ENCODE measurements around the gene GATB. TPM values are rescaled to one million over a fixed set of nuclear protein-coding genes. Genes with fewer than 3 reads are reported as not detected.
A peak's percentile ranks its signal among the peaks of the same experiment; 100 is the strongest.

The GATB gene
- total RNA-seq, 1 donor from 2014 or later: 24.5 TPM

GRCh38 chr4:151771664-151772063 lies 10.9 kb upstream of the GATB start:
- no peaks in the 10 kb centered on the region for H3K27me3 Mint-ChIP-seq (ENCODE audit: unreplicated experiment)
- TF ChIP-seq CTCF (IDR thresholded peaks at IDR 0.05; ENCODE audit: partially characterized antibody, unreplicated experiment): no peak
- H3K27ac Mint-ChIP-seq (ENCODE audit: unreplicated experiment): no peak overlapping the region
- H3K36me3 Mint-ChIP-seq (ENCODE audit: unreplicated experiment): peaks cover 9% of the 10 kb centered on the region
- H3K9me3 Mint-ChIP-seq (ENCODE audit: unreplicated experiment): peaks cover 3% of the 10 kb centered on the region
- no peaks in the 10 kb centered on the region for H3K4me1 Mint-ChIP-seq (ENCODE audit: low read depth, unreplicated experiment)
- no peak for DNase-seq
- no peak overlapping the region for H3K4me3 Mint-ChIP-seq (ENCODE audit: unreplicated experiment)

- Mint-ChIP-seq H3K9me3 (ENCODE audit: unreplicated experiment) (peaks cover 3% of the 10 kb centered on the region), H3K36me3 (ENCODE audit: unreplicated experiment) (peaks cover 4% of the 10 kb centered on the region), H3K4me1 (ENCODE audit: low read depth, unreplicated experiment) (no peaks in the 10 kb centered on the region), H3K27ac (ENCODE audit: unreplicated experiment) (no peak overlapping the region), H3K27me3 (ENCODE audit: unreplicated experiment) (no peaks in the 10 kb centered on the region), H3K4me3 (ENCODE audit: unreplicated experiment) (no peak overlapping the region)
- no peak for TF ChIP-seq CTCF (IDR thresholded peaks at IDR 0.05; ENCODE audit: partially characterized antibody, unreplicated experiment)
- DNase-seq: no peak
Measured at GRCh38 chr4:151770154-151770553, 9.3 kb upstream of the GATB start.

- TF ChIP-seq CTCF (IDR thresholded peaks at IDR 0.05; ENCODE audit: partially characterized antibody, unreplicated experiment): no peak
- Mint-ChIP-seq H3K9me3 (ENCODE audit: unreplicated experiment) (peaks cover 3% of the 10 kb centered on the region), H3K4me3 (ENCODE audit: unreplicated experiment) (no peak overlapping the region), H3K36me3 (ENCODE audit: unreplicated experiment) (no peaks in the 10 kb centered on the region), H3K27ac (ENCODE audit: unreplicated experiment) (no peak overlapping the region), H3K27me3 (ENCODE audit: unreplicated experiment) (no peaks in the 10 kb centered on the region), H3K4me1 (ENCODE audit: low read depth, unreplicated experiment) (no peaks in the 10 kb centered on the region)
- no peak for DNase-seq
Measured at GRCh38 chr4:151768835-151769234, 8.0 kb upstream of the GATB start.

- Mint-ChIP-seq H3K4me1 (ENCODE audit: low read depth, unreplicated experiment) (no peaks in the 10 kb centered on the region), H3K27ac (ENCODE audit: unreplicated experiment) (no peak overlapping the region), H3K4me3 (ENCODE audit: unreplicated experiment) (no peak overlapping the region), H3K36me3 (ENCODE audit: unreplicated experiment) (no peaks in the 10 kb centered on the region), H3K9me3 (ENCODE audit: unreplicated experiment) (no peaks in the 10 kb centered on the region), H3K27me3 (ENCODE audit: unreplicated experiment) (no peaks in the 10 kb centered on the region)
- DNase-seq: no peak
- no peak for TF ChIP-seq CTCF (IDR thresholded peaks at IDR 0.05; ENCODE audit: partially characterized antibody, unreplicated experiment)
Measured at GRCh38 chr4:151766691-151767090, 5.9 kb upstream of the GATB start.

GRCh38 chr4:151760002-151760401 lies 805 bp downstream of the GATB start:
- Mint-ChIP-seq H3K27ac (ENCODE audit: unreplicated experiment) (peak overlapping the region; percentile 98), H3K4me3 (ENCODE audit: unreplicated experiment) (peak overlapping the region; percentile 99), H3K27me3 (ENCODE audit: unreplicated experiment) (no peaks in the 10 kb centered on the region), H3K4me1 (ENCODE audit: low read depth, unreplicated experiment) (no peaks in the 10 kb centered on the region), H3K36me3 (ENCODE audit: unreplicated experiment) (no peaks in the 10 kb centered on the region), H3K9me3 (ENCODE audit: unreplicated experiment) (peaks cover 2% of the 10 kb centered on the region)
- no peak for TF ChIP-seq CTCF (IDR thresholded peaks at IDR 0.05; ENCODE audit: partially characterized antibody, unreplicated experiment)
- DNase-seq: no peak

Data from glutamatergic neuron (in vitro differentiated cells).